Right kidney (tissue), 9 donors: ENCODE results near the gene NCBP3.

Source experiments
- DNase-seq: peaks from one replicate; pipeline ENCODE4 v3.0.0-alpha.2; 2016
- long read RNA-seq, 8 donors: transcript quantifications; one replicate each; lab custom pipeline, GENCODE V29; 2026

The NCBP3 gene, protein sequence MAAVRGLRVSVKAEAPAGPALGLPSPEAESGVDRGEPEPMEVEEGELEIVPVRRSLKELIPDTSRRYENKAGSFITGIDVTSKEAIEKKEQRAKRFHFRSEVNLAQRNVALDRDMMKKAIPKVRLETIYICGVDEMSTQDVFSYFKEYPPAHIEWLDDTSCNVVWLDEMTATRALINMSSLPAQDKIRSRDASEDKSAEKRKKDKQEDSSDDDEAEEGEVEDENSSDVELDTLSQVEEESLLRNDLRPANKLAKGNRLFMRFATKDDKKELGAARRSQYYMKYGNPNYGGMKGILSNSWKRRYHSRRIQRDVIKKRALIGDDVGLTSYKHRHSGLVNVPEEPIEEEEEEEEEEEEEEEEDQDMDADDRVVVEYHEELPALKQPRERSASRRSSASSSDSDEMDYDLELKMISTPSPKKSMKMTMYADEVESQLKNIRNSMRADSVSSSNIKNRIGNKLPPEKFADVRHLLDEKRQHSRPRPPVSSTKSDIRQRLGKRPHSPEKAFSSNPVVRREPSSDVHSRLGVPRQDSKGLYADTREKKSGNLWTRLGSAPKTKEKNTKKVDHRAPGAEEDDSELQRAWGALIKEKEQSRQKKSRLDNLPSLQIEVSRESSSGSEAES
- long read RNA-seq, donor 1, full-length matches to known transcripts, result 2 of 7 reads
- long read RNA-seq, donor 1, partial matches to known transcripts, result 5 of 7 reads
- long read RNA-seq, donor 1, other reads (novel, unspliced or antisense), result 0 of 7 reads
- long read RNA-seq, donor 2, full-length matches to known transcripts, result 2 of 2 reads
- long read RNA-seq, donor 2, partial matches to known transcripts, result 0 of 2 reads
- long read RNA-seq, donor 2, other reads (novel, unspliced or antisense), result 0 of 2 reads
- long read RNA-seq, donor 3, full-length matches to known transcripts, result 3 of 3 reads
- long read RNA-seq, donor 3, partial matches to known transcripts, result 0 of 3 reads
- long read RNA-seq, donor 3, other reads (novel, unspliced or antisense), result 0 of 3 reads
- long read RNA-seq, donor 4, full-length matches to known transcripts, result 5 of 11 reads
- long read RNA-seq, donor 4, partial matches to known transcripts, result 6 of 11 reads
- long read RNA-seq, donor 4, other reads (novel, unspliced or antisense), result 0 of 11 reads
- long read RNA-seq, donor 5, full-length matches to known transcripts, result 8 of 8 reads
- long read RNA-seq, donor 5, partial matches to known transcripts, result 0 of 8 reads
- long read RNA-seq, donor 5, other reads (novel, unspliced or antisense), result 0 of 8 reads
- long read RNA-seq, donor 6, full-length matches to known transcripts, result 2 of 2 reads
- long read RNA-seq, donor 6, partial matches to known transcripts, result 0 of 2 reads
- long read RNA-seq, donor 6, other reads (novel, unspliced or antisense), result 0 of 2 reads
- long read RNA-seq, donor 7, result 0 reads
- long read RNA-seq, donor 8, full-length matches to known transcripts, result 2 of 2 reads
- long read RNA-seq, donor 8, partial matches to known transcripts, result 0 of 2 reads
- long read RNA-seq, donor 8, other reads (novel, unspliced or antisense), result 0 of 2 reads

- peak; percentile 93 for DNase-seq
These were observed at the start of gene NCBP3 for GRCh38 chr17:3845621-3846436. TSS of gene NCBP3 (minus strand) at chr17:3846246. CDS start at chr17:3846223, 23 bp downstream.

GRCh38 chr17:3895354-3895753, 49.3 kb upstream of the NCBP3 start:
- no peak for DNase-seq

DNA sequence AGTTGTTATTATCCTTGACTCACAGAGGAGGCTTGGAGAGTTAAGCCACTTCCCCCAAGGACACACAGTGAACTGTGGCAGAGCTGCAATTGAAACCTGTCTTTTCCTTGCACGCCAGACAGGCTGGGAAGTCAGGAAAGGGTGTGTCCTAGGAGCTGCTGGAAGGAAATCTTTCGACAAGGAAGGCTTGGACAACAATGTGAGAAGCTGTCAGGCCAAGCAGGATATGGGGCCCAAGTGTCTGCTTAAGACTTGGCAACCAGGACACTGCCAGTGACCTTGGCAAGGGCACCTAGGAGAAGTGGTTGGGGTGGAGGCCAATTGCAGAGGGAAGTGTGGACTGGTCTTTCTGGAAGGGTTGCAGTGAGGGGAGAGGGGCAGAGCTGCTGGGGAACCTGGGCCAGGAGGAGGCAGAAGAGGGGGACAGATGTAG, 48.9 kb upstream of the NCBP3 start:
- DNase-seq, result no peak

GRCh38 chr17:3894188-3894587, 48.1 kb upstream of the NCBP3 start:
- no peak for DNase-seq

DNA sequence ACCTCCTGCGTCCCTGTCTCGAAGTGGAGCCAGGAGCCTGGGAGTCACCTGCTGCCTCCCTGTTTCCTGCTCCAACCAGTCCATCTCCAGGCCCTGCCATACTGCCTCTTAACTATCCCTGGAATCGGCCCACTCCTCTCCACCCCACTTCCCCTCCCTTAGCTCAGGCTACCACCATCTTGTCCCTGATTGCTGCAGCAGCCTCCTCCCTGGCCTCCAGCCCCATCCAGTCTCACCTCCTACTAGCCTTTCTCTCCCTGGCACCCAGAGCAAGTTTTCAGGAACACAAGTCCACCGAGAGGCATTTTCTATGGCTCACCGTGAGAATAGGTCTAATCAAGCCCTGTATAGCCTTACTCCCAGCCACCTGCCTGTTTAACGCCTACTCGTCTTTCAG, 47.7 kb upstream of the NCBP3 start:
- no peak for DNase-seq

DNA sequence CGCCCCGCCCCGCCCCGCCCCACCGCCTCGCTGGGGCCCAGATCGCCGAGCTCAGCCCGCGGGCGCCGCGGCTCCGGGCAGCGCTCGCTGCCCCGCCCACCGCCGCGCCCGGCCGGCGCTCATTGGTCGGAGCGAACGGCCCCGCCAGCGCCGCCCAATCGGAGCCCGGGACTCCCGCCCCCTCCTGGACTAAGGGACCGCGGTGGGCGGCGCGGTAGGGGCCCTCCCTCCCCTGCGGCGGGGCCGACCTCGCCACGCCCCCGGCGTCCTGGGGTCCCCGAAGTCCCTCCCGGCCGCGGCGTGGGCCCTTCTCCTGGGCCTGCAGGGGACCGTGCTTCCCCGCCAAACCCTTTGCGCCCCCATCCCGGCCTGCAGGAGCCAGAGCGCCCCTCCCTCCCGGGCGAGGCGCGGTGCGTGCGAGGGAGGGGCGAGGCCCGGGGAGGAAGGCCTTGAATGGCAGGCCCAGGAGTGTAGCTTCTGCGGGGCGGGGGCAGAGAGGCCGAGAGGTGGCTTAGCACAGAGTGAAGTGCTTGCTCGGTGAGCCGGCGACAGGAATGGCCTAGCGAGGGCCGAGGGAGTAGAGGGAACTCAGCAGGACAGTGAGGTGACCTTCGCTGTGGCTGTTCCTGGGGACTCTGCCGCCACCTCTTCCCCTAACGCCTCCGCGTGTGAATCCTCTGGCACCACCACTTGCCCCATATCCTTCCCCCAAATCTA, 47.1 kb upstream of the NCBP3 start, which contains the start of gene CAMKK1:
Gene CAMKK1, minus strand, starts transcription at position 51 of the 717 bp plus-strand sequence. CDS start 7,366 bp downstream, outside the sequence.
- DNase-seq, result peak; percentile 96

- DNase-seq, result peak; percentile 78
These were observed 46.3 kb upstream of the NCBP3 start for GRCh38 chr17:3892095-3892998.

DNA sequence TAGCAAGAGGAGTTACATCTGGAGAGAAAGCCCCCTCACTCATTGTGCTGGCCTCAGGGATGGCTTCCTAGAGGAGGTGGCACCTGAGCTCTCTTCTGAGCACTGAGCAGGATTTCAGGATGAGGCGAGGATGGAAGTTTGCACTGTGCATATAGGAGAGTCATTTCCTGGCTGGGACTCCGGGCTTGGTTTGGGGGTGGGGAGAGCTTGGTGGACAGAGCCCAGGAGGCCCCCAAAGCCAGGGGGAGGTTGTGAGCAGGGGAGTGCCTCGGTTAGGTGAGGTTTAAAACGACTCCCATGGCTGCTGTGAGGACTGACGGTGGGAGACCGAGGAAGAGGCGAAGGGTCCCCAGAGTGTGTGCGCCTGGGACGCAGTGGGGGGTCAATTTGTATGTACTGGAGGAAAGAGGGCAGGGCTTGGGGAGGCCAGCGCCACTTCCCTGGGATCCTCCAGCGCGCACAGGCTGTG, 45.6 kb upstream of the NCBP3 start:
- DNase-seq, result no peak

GRCh38 chr17:3890878-3891219, 44.8 kb upstream of the NCBP3 start:
- DNase-seq, result no peak

- no peak for DNase-seq
These were observed 44.2 kb upstream of the NCBP3 start for GRCh38 chr17:3890082-3890877.

DNA sequence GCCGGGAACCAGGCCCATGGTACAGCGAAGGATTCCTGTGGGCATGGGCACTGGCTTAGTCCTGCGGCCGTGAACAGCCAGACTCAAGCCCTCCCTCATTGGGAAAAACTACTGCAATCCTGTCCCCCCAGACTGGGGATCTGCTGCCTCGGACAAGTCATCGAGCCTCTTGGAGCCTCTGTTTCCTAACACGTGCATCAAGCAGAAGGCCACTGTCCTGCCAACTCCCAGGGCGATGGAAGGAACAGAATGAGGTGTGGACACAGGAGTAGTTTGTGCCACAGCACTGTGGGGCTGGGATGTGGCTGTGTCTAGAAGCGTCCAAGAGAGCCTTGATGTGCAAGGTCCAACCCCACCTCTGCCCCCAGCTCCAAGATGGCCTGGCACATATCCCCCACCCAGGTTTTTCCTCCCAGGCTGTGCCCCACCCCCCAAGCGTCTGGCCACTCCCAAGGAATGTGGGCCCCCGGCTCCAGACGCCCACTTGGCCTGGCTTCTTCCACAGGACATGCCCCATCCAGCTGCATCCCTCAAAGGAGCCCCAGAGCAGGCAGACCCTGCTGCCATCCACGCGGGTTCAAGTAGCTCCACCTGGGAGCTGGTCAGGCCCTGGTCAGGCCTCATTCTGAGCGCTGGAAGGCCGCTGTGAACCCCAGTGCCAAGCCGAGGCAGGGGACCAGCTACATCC, 43.4 kb upstream of the NCBP3 start:
- no peak for DNase-seq

DNA sequence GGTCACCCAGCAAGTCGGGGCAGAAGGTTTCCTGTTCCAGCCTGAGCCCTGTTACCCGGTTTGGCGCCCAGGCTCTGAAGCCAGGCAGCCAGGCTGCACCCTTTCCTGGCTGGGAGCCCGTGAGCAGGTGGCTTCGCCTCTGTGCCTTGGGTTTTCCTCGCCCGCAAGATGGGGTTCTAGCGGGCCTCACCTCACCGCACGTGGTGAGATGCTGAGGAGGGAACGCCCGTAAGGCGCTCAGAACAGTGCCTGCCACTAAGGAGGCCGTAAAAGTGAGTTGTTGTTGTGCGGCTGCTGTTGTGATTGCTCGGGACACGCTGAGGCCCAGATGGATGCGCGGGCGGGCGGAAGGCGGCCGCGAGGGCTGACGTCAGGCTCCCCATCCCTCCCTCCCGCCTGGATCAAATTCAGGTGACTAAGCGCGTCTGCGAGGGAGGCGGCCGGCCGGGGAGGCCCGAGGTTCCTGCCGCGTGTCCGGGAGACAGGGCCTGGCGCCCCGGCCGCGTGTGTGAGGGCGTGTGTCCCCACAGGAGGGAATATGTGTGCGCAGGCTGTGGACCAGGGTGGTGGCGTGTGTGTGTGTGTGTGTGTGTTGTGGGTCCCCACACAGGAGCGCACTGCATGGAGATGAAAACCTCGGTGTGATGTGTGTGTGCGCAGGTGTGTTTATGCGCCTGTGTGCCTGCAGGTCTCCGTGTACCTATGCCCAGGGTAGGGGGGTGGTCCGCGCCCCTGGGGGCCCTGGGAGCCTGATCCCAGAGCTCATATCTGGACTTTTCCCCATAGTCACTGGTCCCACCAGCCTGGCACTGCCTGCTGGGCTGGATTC, 42.5 kb upstream of the NCBP3 start:
- DNase-seq, result peak; percentile 76

GRCh38 chr17:3887804-3888203, 41.8 kb upstream of the NCBP3 start:
- DNase-seq, result no peak

DNA sequence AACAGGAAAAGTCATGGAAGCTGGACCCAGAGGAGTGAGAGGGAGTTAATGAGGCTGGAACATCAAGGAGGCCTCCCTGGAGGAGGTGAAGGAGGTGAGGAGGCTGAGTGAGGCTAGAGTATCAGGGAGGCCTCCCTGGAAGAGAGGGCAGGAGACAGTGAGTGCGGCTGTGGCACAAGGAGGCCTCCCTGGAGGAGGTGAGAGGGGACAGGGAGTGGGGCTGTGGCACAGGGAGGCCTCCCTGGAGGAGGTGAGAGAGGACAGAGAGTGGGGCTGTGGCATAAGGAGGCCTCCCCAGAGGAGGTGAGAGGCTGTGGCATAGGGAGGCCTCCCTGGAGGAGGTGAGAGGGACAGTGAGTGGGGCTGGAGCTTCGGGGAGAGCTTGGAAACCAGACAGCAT, 41.3 kb upstream of the NCBP3 start:
- DNase-seq, result no peak

GRCh38 chr17:3886776-3887175, 40.7 kb upstream of the NCBP3 start:
- DNase-seq, result no peak

DNA sequence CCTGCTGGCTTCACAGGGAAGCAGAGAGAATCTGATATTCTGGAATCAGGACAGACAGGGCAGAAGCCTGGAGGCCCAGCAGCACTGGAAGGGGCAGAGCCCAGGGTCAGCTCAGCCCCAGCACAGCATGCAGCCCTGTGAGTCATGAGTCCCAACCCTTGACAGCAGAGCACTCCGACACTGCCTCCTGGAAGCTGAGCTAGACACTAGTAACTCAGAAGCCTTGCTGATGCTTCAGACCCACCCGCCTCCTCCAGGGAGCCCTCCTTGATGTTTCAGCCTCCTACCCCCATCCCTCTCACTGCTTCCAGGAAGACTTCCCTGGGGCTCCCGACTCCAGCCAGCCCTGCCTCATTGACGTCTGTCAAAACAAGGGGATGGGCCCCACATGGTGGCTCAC, 39.9 kb upstream of the NCBP3 start:
- DNase-seq, result no peak

GRCh38 chr17:3885271-3885670, 39.2 kb upstream of the NCBP3 start:
- DNase-seq, result no peak
